Activated CD4-positive, alpha-beta T cell treated with anti-CD3 and anti-CD28 coated beads, Interleukin-2, amount 10 ng/mL, durations not matched to agents 7 days and 5 days (primary cell): ENCODE results near the gene ITCH. TPM values are rescaled to one million over a fixed set of nuclear protein-coding genes. Genes with fewer than 3 reads are reported as not detected.
"Not testable (repeated sequence)": the region's sequence is repeated elsewhere in the genome, so short reads cannot be mapped to it uniquely, and the experiment has no call there.

Source experiments
- CTCF ChIA-PET: fragments of 350-600 bp; sonication (Branson Sonifier 250); formaldehyde crosslinking; loops from one replicate; lab custom pipeline; 2021; ENCODE audit warnings: antibody characterized with exemption; lab: Charles Lee
- POLR2A ChIA-PET: fragments of 350-600 bp; sonication (Branson Sonifier 250); formaldehyde crosslinking; loops from one replicate; lab custom pipeline; 2021; ENCODE audit warnings: antibody characterized with exemption; lab: Charles Lee
- DNase-seq: peaks from one replicate; pipeline ENCODE4 v3.0.0-alpha.2; 2020
- H3K27ac Mint-ChIP-seq: one replicate; pipeline ENCODE4 v1.8.0; 2021; ENCODE audit warnings: mild to moderate bottlenecking, moderate library complexity, mixed read lengths
- H3K27me3 Mint-ChIP-seq: one replicate; pipeline ENCODE4 v1.8.0; 2021; ENCODE audit warnings: mixed read lengths
- H3K36me3 Mint-ChIP-seq: one replicate; pipeline ENCODE4 v1.8.0; 2021; ENCODE audit warnings: low read depth, mixed read lengths
- H3K4me1 Mint-ChIP-seq: one replicate; pipeline ENCODE4 v1.8.0; 2021; ENCODE audit warnings: mixed read lengths
- H3K4me3 Mint-ChIP-seq: one replicate; pipeline ENCODE4 v1.8.0; 2021; ENCODE audit warnings: mild to moderate bottlenecking, moderate library complexity, mixed read lengths
- H3K9me3 Mint-ChIP-seq: one replicate; pipeline ENCODE4 v1.8.0; 2021; ENCODE audit warnings: mixed read lengths
- total RNA-seq, 2 experiments: library from RNA; stranded (reverse); gene quantifications; one replicate each; pipeline ENCODE4 v1.2.3, GENCODE V29; 2021

Gene ITCH
- total RNA-seq, 2 experiments from 2014 or later, result 46.9 to 48.5 TPM

DNA sequence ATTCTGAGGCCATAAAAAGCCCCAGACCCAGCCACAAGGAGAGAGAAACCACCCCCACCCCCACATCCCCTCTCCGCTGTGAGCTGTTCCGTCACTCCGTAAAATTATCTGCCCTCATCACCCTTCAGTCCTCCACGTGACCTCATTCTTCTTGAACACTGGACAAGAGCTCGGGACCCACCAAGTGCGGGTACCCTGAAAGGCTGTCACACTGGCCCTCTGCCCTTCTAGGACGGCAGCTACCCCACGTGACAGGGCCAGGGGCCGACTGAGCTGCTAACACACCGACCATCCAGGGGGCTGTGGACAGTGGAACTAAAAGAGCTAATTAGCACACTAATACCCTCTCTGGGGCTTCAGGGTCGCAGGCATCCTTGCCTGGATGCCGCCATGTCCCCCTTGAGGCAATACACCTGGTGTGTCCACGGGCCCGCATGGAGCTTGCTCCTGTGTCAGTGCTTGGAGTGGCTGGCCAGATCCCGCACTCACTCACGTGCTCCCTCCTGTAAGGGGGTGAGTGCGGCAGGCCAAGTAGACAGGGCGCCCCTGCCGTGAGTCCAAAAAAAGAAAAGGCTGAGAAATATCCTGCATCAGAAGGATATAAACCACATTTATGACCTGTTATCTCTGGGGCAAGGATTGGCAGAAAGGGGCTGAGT, 30.7 kb upstream of the ITCH start:
- H3K27ac Mint-ChIP-seq, result no peak overlapping the region
- no peaks in the 10 kb centered on the region for H3K9me3 Mint-ChIP-seq
- no peak overlapping the region for H3K4me3 Mint-ChIP-seq
- CTCF ChIA-PET, result interaction anchor here (1.0 to 2.0 kb wide), 2 partner anchors 15 to 19 kb away, joined by 3 to 5 read pairs; no protein-coding TSS in a partner anchor
- POLR2A ChIA-PET, result no interaction called here
- H3K27me3 Mint-ChIP-seq, result peaks cover 2% of the 10 kb centered on the region
- H3K36me3 Mint-ChIP-seq, result no peaks in the 10 kb centered on the region
- no peaks in the 10 kb centered on the region for H3K4me1 Mint-ChIP-seq
- no peak for DNase-seq

DNA sequence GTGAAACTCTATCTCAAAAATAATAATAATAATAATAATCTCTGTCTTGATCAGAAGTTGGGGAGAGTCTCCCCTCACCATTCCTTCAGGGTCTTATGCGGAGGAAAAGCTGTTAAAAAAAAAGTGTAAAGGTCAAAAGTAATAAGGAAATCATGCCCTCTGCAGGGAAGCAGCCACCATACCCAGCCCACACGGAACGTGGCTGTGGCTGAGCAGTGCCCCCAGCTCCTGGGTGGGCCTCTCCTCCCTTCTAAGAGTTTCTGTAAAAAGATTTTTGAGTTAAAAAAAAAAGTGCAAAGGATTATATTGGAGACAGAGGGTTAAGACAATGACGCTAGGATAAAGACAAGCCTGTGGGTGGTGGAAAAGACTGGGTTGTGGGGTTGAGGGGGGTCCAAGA, 29.3 kb upstream of the ITCH start:
- POLR2A ChIA-PET, result no interaction called here
- H3K27me3 Mint-ChIP-seq, result no peaks in the 10 kb centered on the region
- CTCF ChIA-PET, result interaction anchor here (2.0 kb wide), 1 partner anchor 21 kb away, joined by 5 read pairs; no protein-coding TSS in a partner anchor
- no peak for DNase-seq
- H3K27ac Mint-ChIP-seq, result no peak overlapping the region
- H3K9me3 Mint-ChIP-seq, result no peaks in the 10 kb centered on the region
- H3K36me3 Mint-ChIP-seq, result no peaks in the 10 kb centered on the region
- H3K4me3 Mint-ChIP-seq, result no peak overlapping the region
- H3K4me1 Mint-ChIP-seq, result no peaks in the 10 kb centered on the region

DNA sequence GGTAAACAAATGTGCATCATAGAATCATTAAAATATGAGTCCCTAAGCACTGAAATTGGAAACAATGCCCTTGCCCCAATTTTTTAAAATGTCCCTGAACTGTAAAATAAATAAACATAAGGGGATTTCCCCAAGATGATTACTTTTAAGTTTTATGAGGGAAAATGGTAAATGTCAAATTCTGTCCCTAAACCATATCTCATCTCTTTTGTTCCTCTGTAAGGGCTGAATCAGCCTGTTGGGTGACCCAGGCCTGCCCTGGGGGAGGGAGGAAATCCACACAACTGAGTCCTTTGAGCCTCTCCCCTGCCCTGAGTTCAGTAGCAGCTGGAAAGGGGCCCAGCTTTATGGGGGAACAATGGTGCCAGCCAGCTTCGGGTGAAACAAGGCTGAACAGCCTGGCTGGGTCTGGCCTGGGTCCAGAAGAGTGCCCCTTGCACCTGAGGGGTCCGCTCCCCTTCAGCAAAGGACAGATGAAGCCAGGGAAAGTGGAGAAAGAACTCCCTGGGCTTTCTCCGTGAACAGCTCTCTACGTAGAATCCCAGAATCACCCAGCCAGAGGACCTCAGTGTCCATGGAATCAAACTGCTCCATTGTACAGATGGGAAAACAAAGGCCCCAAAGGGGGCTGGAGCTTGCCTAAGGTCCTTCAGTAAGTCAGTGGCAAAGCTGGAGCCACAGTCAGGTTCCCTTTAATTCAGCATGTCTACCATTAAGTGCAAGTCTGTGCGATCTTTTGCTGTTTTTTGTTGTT, 28.2 kb upstream of the ITCH start:
- CTCF ChIA-PET, result interaction anchor here (1.1 kb wide), 1 partner anchor 22 kb away, joined by 3 read pairs; no protein-coding TSS in a partner anchor
- no peak overlapping the region for H3K4me3 Mint-ChIP-seq
- DNase-seq, result no peak
- H3K9me3 Mint-ChIP-seq, result no peaks in the 10 kb centered on the region
- H3K27ac Mint-ChIP-seq, result no peak overlapping the region
- no peaks in the 10 kb centered on the region for H3K36me3 Mint-ChIP-seq
- POLR2A ChIA-PET, result no interaction called here
- H3K27me3 Mint-ChIP-seq, result no peaks in the 10 kb centered on the region
- no peaks in the 10 kb centered on the region for H3K4me1 Mint-ChIP-seq

DNA sequence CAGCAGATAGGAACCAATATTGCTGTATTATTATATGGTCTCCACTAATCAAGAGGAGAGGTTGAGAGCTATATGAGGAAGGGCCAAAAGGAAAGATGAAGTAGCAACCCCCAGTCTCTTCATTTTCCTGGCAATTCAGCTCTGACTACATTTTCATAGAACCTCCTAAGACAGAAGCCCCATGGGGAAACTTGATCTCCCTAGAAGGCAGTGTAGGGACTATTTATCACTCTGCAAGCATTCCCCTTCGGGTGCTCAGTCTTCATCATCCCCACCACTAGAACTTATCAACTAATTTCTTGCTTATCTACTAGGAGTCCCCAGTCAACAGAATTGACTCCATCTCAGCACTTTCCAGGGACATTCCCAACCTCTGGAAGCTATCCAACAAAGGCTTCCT, 25.5 kb upstream of the ITCH start:
- Mint-ChIP-seq H3K4me1 (no peaks in the 10 kb centered on the region), H3K9me3 (no peaks in the 10 kb centered on the region), H3K4me3 (no peak overlapping the region), H3K27me3 (no peaks in the 10 kb centered on the region), H3K27ac (no peak overlapping the region), H3K36me3 (no peaks in the 10 kb centered on the region)
- ChIA-PET CTCF (interaction anchor here (1.5 to 2.1 kb wide), 3 partner anchors 11 to 26 kb away, joined by 4 to 12 read pairs (median 4); partner anchors contain the start of gene ITCH), POLR2A (no interaction called here)
- DNase-seq, result no peak

DNA sequence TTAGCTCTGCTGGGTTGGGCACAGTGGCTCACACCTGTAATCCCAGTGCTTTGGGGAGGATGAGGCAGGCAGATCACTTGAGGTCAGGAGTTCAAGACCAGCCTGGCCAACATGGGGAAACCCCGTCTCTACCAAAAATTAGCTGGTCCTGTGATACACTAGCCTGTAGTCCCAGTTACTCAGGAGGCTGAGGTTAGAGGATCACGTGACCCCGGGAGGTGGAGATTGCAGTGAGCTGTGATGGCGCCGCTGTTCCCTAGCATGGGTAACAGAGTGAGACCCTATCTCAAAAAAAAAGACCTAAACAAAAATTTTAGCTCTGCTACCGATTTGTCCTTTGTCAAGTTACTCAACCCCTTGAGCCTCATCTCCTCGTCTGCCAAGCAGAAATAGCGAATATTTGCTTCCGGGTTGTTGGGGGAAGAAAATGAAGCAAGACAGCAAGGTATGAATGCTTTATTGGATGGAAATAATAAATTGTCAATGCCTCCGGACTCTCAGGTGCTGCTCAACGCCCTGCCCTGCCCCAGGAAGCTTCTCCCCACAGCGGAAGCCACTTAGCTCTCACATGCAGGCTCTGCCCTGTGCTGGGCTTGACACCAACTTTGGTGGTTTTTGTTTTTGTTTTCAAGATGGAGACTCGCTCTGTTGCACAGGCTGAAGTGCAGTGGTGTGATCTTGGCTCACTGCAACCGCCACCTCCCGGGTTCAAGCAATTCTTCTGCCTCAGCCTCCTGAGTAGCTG, 24.9 kb upstream of the ITCH start:
- ChIA-PET CTCF (interaction anchor here (1.3 to 2.1 kb wide), 3 partner anchors 11 to 25 kb away, joined by 4 to 12 read pairs (median 5); partner anchors contain the start of gene ITCH), POLR2A (no interaction called here)
- no peaks in the 10 kb centered on the region for H3K4me1 Mint-ChIP-seq
- H3K27ac Mint-ChIP-seq, result no peak overlapping the region
- no peaks in the 10 kb centered on the region for H3K9me3 Mint-ChIP-seq
- no peak overlapping the region for H3K4me3 Mint-ChIP-seq
- DNase-seq, result no peak
- H3K27me3 Mint-ChIP-seq, result no peaks in the 10 kb centered on the region
- no peaks in the 10 kb centered on the region for H3K36me3 Mint-ChIP-seq

DNA sequence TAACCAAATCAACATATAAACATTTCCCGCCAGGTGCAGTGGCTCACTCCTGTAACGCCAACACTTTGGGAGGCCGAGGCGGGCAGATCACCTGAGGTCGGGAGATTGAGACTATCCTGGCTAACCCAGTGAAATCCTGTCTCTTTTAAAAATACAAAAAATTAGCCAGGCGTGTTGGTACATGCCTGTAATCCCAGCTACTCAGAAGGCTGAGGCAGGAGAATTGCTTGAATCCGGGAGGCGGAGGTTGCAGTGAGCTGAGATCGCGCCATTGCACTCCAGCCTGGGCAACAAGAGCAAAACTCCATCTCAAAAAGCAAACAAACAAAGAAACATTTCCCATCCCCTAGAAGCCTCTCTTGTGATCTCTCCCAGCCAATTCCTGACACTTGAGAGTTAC, 22.3 kb upstream of the ITCH start:
- H3K27me3 Mint-ChIP-seq, H3K36me3 Mint-ChIP-seq, H3K9me3 Mint-ChIP-seq, H3K27ac Mint-ChIP-seq, H3K4me1 Mint-ChIP-seq, H3K4me3 Mint-ChIP-seq, DNase-seq: not testable (repeated sequence)
- CTCF ChIA-PET, result interaction anchor here (2.0 kb wide), 1 partner anchor 28 kb away, joined by 8 read pairs; no protein-coding TSS in a partner anchor
- POLR2A ChIA-PET, result interaction anchor here (0.7 kb wide), 1 partner anchor 1167 kb away, joined by 10 read pairs; no protein-coding TSS in a partner anchor

DNA sequence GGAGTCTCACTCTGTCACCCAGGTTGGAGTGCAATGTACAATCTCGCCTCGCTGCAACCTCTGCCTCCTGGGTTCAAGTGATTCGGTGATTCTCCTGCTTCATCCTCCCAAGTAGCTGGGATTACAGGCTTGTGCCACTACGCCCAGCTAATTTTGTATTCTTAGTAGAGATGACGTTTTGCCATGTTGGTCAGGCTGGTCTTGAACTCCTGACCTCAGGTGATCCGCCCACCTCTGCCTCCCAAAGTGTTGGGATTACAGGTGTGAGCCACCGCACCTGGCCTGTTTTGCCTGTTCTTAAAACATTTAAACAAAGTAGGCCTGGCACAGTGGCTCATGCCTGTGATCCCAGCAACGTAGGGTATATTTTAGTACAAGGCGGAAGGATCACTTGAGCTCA, 21.9 kb upstream of the ITCH start:
- not testable (repeated sequence) for H3K9me3 Mint-ChIP-seq, H3K27ac Mint-ChIP-seq, H3K27me3 Mint-ChIP-seq, DNase-seq, H3K4me3 Mint-ChIP-seq, H3K36me3 Mint-ChIP-seq, H3K4me1 Mint-ChIP-seq
- CTCF ChIA-PET, result interaction anchor here (0.6 to 2.0 kb wide), 3 partner anchors 29 to 424 kb away, joined by 3 to 8 read pairs (median 3); no protein-coding TSS in a partner anchor
- POLR2A ChIA-PET, result interaction anchor here (0.6 to 0.7 kb wide), 2 partner anchors 26 to 1167 kb away, joined by 4 to 10 read pairs; no protein-coding TSS in a partner anchor

DNA sequence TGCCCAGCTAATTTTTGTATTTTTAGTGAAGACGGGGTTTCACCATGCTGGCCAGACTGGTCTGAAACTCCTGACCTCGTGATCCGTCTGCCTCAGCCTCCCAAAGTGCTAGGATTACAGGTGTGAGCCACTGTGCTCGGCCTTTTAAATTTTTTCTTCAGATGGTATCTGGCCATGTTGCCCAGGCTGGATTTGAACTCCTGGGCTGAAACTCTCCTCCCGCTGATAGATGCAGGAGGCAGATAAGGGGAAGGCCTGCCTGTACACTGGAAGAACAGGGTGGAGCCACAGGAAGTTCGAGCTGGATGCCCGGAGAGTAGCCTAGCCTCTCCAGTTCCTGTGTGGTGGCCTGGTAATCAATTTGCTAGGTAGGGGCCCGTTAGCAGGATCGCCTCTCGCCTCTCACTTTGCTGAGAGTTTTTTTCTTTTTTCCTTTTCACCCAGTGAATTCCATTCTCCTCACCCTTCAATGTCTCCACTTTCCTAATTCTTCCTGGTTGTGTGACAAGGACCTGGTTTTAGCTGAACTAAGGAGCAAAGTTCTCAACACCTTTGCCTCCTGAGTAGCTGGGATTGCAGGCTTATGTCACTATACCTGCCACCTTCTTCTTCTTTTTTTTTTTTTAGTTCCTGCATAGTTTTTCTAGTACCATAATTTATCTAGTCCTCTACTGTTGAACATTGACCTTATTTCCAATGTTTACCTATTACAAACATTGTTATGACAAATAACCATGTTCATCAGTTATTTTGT, 19.4 kb upstream of the ITCH start:
- Mint-ChIP-seq H3K9me3 (no peaks in the 10 kb centered on the region), H3K4me3 (no peak overlapping the region), H3K27ac (no peak overlapping the region), H3K4me1 (no peaks in the 10 kb centered on the region), H3K36me3 (no peaks in the 10 kb centered on the region), H3K27me3 (no peaks in the 10 kb centered on the region)
- no peak for DNase-seq
- ChIA-PET CTCF (no interaction called here), POLR2A (no interaction called here)

DNA sequence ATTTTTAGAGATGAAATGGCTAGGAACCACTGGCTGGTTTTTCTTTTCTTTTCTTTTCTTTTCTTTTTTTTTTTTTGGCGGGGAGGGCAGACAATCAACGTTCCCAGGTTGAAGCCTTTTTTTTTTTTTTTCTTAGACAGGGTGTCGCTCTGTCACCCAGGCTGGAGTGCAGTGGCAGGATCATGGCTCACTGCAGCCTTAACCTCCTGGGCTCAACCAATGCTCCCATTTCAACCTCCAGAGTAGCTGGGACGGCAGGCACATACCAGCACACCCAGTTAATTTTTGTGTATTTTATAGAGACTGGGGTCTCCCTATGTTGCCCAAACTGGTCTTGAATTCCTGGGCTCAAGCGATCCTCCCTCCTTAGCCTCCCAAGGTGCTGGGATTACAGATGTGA, 18.8 kb upstream of the ITCH start:
- Mint-ChIP-seq H3K27me3 (no peaks in the 10 kb centered on the region), H3K9me3 (no peaks in the 10 kb centered on the region), H3K4me1 (no peaks in the 10 kb centered on the region), H3K4me3 (no peak overlapping the region), H3K36me3 (no peaks in the 10 kb centered on the region), H3K27ac (no peak overlapping the region)
- DNase-seq, result no peak
- POLR2A ChIA-PET, result no interaction called here
- CTCF ChIA-PET, result no interaction called here

DNA sequence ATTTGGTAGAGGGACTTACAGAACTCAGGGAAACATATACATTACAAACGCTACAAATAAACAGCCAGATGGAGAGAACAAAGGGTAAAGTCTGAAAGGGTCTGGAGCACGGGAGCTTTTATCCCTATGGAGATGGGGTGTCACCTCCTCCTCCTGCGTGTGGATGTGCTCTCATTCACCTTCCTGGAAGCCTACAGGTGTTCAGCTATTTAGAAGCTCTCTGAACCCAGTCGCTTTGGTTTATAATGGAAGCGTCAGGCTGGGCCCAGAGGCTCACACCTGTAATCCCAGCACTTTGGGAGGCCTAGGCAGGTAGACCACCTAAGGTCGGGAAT, 17.7 kb upstream of the ITCH start:
- Mint-ChIP-seq H3K27ac (no peak overlapping the region), H3K36me3 (no peaks in the 10 kb centered on the region), H3K9me3 (no peaks in the 10 kb centered on the region), H3K4me3 (no peak overlapping the region), H3K27me3 (no peaks in the 10 kb centered on the region), H3K4me1 (peaks cover 5% of the 10 kb centered on the region)
- DNase-seq, result no peak
- CTCF ChIA-PET, result interaction anchor here (0.6 to 1.7 kb wide), 3 partner anchors 9 to 1068 kb away, joined by 3 to 5 read pairs (median 5); no protein-coding TSS in a partner anchor
- POLR2A ChIA-PET, result no interaction called here

DNA sequence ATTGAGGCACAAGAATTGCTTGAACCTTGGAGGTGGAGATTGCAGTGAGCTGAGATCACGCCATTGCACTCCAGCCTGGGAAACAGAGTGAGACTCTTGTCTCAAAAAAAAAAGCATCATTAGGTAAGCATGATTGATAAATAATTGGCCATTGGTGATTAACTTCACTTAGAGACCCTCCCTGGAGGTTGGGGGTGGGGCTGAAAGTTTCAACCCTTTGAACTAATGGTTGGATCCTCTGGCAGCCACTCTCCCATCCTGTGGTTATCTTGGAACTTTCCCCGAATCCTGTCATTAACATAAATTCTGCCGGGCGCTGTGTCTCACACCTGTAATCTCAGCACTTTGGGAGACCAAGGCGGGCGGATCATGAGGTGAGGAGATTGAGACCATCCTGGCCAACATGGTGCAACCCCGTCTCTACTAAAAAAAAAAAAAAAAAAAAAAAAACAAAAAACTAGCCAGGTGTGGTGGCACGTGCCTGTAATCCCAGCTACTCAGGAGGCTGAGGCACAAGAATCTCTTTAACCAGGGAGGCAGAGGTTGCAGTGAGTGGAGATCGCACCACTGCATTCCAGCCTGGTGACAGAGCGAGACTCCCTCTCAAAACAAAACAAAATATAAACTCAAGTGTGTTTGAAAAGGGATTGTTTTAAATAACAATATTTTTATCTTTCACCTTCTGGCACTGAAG, 17.1 kb upstream of the ITCH start:
- H3K36me3 Mint-ChIP-seq, H3K27me3 Mint-ChIP-seq, H3K4me3 Mint-ChIP-seq, H3K9me3 Mint-ChIP-seq, H3K4me1 Mint-ChIP-seq, POLR2A ChIA-PET, H3K27ac Mint-ChIP-seq, DNase-seq: not testable (repeated sequence)
- CTCF ChIA-PET, result interaction anchor here (0.6 to 1.7 kb wide), 3 partner anchors 10 to 1067 kb away, joined by 3 to 5 read pairs (median 5); no protein-coding TSS in a partner anchor

DNA sequence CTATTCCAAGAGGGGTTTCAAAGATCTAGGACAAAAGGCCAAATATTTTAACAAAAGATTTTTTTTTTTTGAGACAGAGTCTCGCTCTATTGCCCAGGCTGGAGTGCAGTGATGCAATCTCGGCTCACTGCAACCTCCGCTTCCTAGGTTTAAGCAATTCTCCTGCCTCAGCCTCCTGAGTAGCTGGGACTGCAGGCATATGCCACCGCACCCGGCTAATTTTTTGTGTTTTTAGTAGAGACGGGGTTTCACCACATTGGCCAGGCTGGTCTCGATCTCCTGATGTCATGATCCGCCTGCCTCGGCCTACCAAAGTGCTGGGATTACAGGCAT, 16.6 kb upstream of the ITCH start:
- POLR2A ChIA-PET, H3K4me1 Mint-ChIP-seq, H3K27ac Mint-ChIP-seq, H3K4me3 Mint-ChIP-seq, H3K27me3 Mint-ChIP-seq, DNase-seq, H3K9me3 Mint-ChIP-seq, H3K36me3 Mint-ChIP-seq: not testable (repeated sequence)
- CTCF ChIA-PET, result interaction anchor here (1.7 kb wide), 1 partner anchor 10 kb away, joined by 5 read pairs; no protein-coding TSS in a partner anchor
